Measurements from ENCODE around the gene MXD4.

The MXD4 gene

GRCh38 chr4:2291705-2292645 lies 30.1 kb upstream of the MXD4 start:
- DNase-seq = no peak

- DNase-seq = no peak
Observed at GRCh38 chr4:2290974-2291704, 29.2 kb upstream of the MXD4 start.

GRCh38 chr4:2290488-2290887 lies 28.6 kb upstream of the MXD4 start:
- DNase-seq = no peak

- DNase-seq = no peak
Observed at GRCh38 chr4:2289955-2290333, 28.0 kb upstream of the MXD4 start.

GRCh38 chr4:2289311-2289954 lies 27.5 kb upstream of the MXD4 start:
- DNase-seq = no peak

GRCh38 chr4:2288051-2288541 lies 26.2 kb upstream of the MXD4 start:
- no peak for DNase-seq

- no peak for DNase-seq
Observed at GRCh38 chr4:2287594-2287915, 25.6 kb upstream of the MXD4 start.

- peak; percentile 44 for DNase-seq
Observed at GRCh38 chr4:2286904-2287593, 25.1 kb upstream of the MXD4 start.

GRCh38 chr4:2285613-2286381 lies 23.9 kb upstream of the MXD4 start:
- no peak for DNase-seq

- DNase-seq = peak; percentile 71
Observed at GRCh38 chr4:2284934-2285612, 23.2 kb upstream of the MXD4 start.

- DNase-seq = no peak
Observed at GRCh38 chr4:2284161-2284933, 22.4 kb upstream of the MXD4 start.

- DNase-seq = no peak
Observed at GRCh38 chr4:2283199-2283711, 21.3 kb upstream of the MXD4 start.

- no peak for DNase-seq
Observed at GRCh38 chr4:2281575-2282343, 19.9 kb upstream of the MXD4 start.

GRCh38 chr4:2280531-2281300 lies 18.8 kb upstream of the MXD4 start:
- no peak for DNase-seq

- no peak for DNase-seq
Observed at GRCh38 chr4:2277956-2278355, 16.0 kb upstream of the MXD4 start.

GRCh38 chr4:2276581-2277325 lies 14.8 kb upstream of the MXD4 start:
- DNase-seq = no peak

GRCh38 chr4:2275546-2276251 lies 13.8 kb upstream of the MXD4 start:
- no peak for DNase-seq

All from fibroblast of skin of abdomen (primary cell).